ENCODE data around the gene IRF1.

The IRF1 gene

GRCh38 chr5:132491368-132492364 is 1.1 kb upstream of the IRF1 start:
- DNase-seq (ENCODE audit: low spot score): no peak
- TF ChIP-seq CTCF (IDR thresholded peaks at IDR 0.05; ENCODE audit: borderline replicate concordance, control extremely low read depth, extremely low read depth, insufficient read depth, missing control alignments): no peak
- in situ Hi-C loops (cut with MboI; ENCODE audit: low sequenced_read_pairs, unreplicated experiment): no loop called here

- peak; percentile 26 for TF ChIP-seq CTCF (IDR thresholded peaks at IDR 0.05; ENCODE audit: borderline replicate concordance, control extremely low read depth, extremely low read depth, insufficient read depth, missing control alignments)
- in situ Hi-C loops (cut with MboI; ENCODE audit: low sequenced_read_pairs, unreplicated experiment): loop anchor here (5.0 kb wide), 1 partner anchor 68 kb away; no protein-coding TSS in a partner anchor
- peak; percentile 81 for DNase-seq (ENCODE audit: low spot score)
Measured at GRCh38 chr5:132489871-132490483, 596 bp downstream of the IRF1 start.

GRCh38 chr5:132489051-132489770 is 1.4 kb downstream of the IRF1 start:
- DNase-seq (ENCODE audit: low spot score): no peak
- in situ Hi-C loops (cut with MboI; ENCODE audit: low sequenced_read_pairs, unreplicated experiment): loop anchor here (5.0 kb wide), 1 partner anchor 67 kb away; no protein-coding TSS in a partner anchor
- TF ChIP-seq CTCF (IDR thresholded peaks at IDR 0.05; ENCODE audit: borderline replicate concordance, control extremely low read depth, extremely low read depth, insufficient read depth, missing control alignments): no peak

- no peak for DNase-seq (ENCODE audit: low spot score)
- in situ Hi-C loops (cut with MboI; ENCODE audit: low sequenced_read_pairs, unreplicated experiment): loop anchor here (5.0 kb wide), 1 partner anchor 66 kb away; no protein-coding TSS in a partner anchor
Measured at GRCh38 chr5:132488590-132488989, 2.0 kb downstream of the IRF1 start.

GRCh38 chr5:132487841-132488555 is 2.6 kb downstream of the IRF1 start:
- DNase-seq (ENCODE audit: low spot score): peak; percentile 38
- TF ChIP-seq CTCF (IDR thresholded peaks at IDR 0.05; ENCODE audit: borderline replicate concordance, control extremely low read depth, extremely low read depth, insufficient read depth, missing control alignments): no peak
- in situ Hi-C loops (cut with MboI; ENCODE audit: low sequenced_read_pairs, unreplicated experiment): loop anchor here (5.0 kb wide), 1 partner anchor 66 kb away; no protein-coding TSS in a partner anchor

More at GRCh38 chr5:132488590-132488989, 2.0 kb downstream of the IRF1 start:
- no peak for TF ChIP-seq CTCF (IDR thresholded peaks at IDR 0.05; ENCODE audit: borderline replicate concordance, control extremely low read depth, extremely low read depth, insufficient read depth, missing control alignments)
